ENCODE results near the gene CLC.

GRCh38 chr19:39731685-39732084, 6.1 kb downstream of the CLC start:
- TF ChIP-seq EZH2 (IDR thresholded peaks at IDR 0.05; ENCODE audit: insufficient read depth, poor library complexity, severe bottlenecking): no peak
- no peak for TF ChIP-seq EZH2phosphoT487 (IDR thresholded peaks at IDR 0.05; ENCODE audit: insufficient read depth, low read depth)
